Activated CD8-positive, alpha-beta T cell treated with anti-CD3 and anti-CD28 coated beads for 36 hours (primary cell): ENCODE results near the gene LORICRIN. TPM values are rescaled to one million over a fixed set of nuclear protein-coding genes. Genes with fewer than 3 reads are reported as not detected.

ENCODE experiments used
- ATAC-seq: fragments of 200-7000 bp; cut with Tn5 transposase; one replicate; pipeline ENCODE4 v1.10.0; 2021; ENCODE audit warnings: mild to moderate bottlenecking, moderate library complexity
- CTCF ChIA-PET: fragments of 350-600 bp; sonication (Branson Sonifier 250); formaldehyde crosslinking; loops from one replicate; lab custom pipeline; 2021; ENCODE audit warnings: antibody characterized with exemption; lab: Charles Lee
- POLR2A ChIA-PET: fragments of 350-600 bp; sonication (Branson Sonifier 250); formaldehyde crosslinking; loops from one replicate; lab custom pipeline; 2021; ENCODE audit warnings: antibody characterized with exemption; lab: Charles Lee
- DNase-seq: peaks from one replicate; pipeline ENCODE4 v3.0.0-alpha.2; 2020
- H3K27ac Mint-ChIP-seq: one replicate; pipeline ENCODE4 v1.8.0; 2021; ENCODE audit warnings: mild to moderate bottlenecking, mixed read lengths
- H3K27me3 Mint-ChIP-seq: one replicate; pipeline ENCODE4 v1.8.0; 2021; ENCODE audit warnings: mixed read lengths
- H3K36me3 Mint-ChIP-seq: one replicate; pipeline ENCODE4 v1.8.0; 2021; ENCODE audit warnings: low read depth, mixed read lengths
- H3K4me1 Mint-ChIP-seq: one replicate; pipeline ENCODE4 v1.8.0; 2021; ENCODE audit warnings: low read depth, mixed read lengths
- H3K4me3 Mint-ChIP-seq: one replicate; pipeline ENCODE4 v1.8.0; 2021; ENCODE audit warnings: mild to moderate bottlenecking, moderate library complexity, mixed read lengths
- H3K9me3 Mint-ChIP-seq: one replicate; pipeline ENCODE4 v1.8.0; 2021; ENCODE audit warnings: mixed read lengths
- intact Hi-C: fragments of 100-400 bp; cut with micrococcal nuclease; formaldehyde crosslinking; loops from one replicate; pipeline ENCODE4 v1.10.0; 2022
- total RNA-seq, 2 experiments: library from RNA; stranded (reverse); gene quantifications; one replicate each; pipeline ENCODE4 v1.2.3, GENCODE V29; 2021
- TF ChIP-seq, protein P1 (sequence below): fragments of 200-600 bp; IDR thresholded peaks from one replicate; pipeline ENCODE4 v1.8.0; 2022; ENCODE audit warnings: antibody characterized with exemption, mild to moderate bottlenecking

The LORICRIN gene, protein sequence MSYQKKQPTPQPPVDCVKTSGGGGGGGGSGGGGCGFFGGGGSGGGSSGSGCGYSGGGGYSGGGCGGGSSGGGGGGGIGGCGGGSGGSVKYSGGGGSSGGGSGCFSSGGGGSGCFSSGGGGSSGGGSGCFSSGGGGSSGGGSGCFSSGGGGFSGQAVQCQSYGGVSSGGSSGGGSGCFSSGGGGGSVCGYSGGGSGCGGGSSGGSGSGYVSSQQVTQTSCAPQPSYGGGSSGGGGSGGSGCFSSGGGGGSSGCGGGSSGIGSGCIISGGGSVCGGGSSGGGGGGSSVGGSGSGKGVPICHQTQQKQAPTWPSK
- not detected for total RNA-seq

DNA sequence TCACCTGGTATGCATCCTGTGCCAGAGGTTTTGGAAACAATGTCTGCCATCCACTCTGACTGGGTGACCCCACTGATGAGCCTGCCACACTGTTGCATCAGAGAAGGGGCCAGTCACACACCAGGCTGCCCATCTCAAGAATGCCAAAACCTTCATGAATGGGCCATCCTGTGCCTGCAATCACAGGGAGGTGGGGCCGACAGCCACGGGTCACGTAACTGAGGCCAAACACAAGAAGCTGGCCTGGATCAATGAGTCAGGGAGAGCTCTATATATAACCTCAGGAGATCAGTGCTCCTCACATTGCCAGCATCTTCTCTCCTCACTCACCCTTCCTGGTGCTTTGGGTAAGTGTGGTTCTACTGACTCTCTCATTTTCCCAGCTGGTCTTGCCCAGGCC, at the start of gene LORICRIN:
LORICRIN (plus strand) TSS at position 301 of the 400 bp plus-strand sequence. CDS start 1,263 bp downstream, outside the sequence.
- H3K36me3 Mint-ChIP-seq = no peaks in the 10 kb centered on the region
- CTCF ChIA-PET = interaction anchor here (0.6 kb wide), 1 partner anchor 757 kb away, joined by 4 read pairs; no protein-coding TSS in a partner anchor
- H3K4me3 Mint-ChIP-seq = no peak within 1 kb of the TSS
- TF ChIP-seq, protein P1, sequence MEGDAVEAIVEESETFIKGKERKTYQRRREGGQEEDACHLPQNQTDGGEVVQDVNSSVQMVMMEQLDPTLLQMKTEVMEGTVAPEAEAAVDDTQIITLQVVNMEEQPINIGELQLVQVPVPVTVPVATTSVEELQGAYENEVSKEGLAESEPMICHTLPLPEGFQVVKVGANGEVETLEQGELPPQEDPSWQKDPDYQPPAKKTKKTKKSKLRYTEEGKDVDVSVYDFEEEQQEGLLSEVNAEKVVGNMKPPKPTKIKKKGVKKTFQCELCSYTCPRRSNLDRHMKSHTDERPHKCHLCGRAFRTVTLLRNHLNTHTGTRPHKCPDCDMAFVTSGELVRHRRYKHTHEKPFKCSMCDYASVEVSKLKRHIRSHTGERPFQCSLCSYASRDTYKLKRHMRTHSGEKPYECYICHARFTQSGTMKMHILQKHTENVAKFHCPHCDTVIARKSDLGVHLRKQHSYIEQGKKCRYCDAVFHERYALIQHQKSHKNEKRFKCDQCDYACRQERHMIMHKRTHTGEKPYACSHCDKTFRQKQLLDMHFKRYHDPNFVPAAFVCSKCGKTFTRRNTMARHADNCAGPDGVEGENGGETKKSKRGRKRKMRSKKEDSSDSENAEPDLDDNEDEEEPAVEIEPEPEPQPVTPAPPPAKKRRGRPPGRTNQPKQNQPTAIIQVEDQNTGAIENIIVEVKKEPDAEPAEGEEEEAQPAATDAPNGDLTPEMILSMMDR = no peak
- ATAC-seq (no peak), DNase-seq (no peak)
- intact Hi-C loops = no loop called here
- H3K4me1 Mint-ChIP-seq = peaks cover 22% of the 10 kb centered on the region
- H3K27ac Mint-ChIP-seq = no peak within 1 kb of the TSS
- POLR2A ChIA-PET = no interaction called here
- peaks cover 38% of the 10 kb centered on the region for H3K27me3 Mint-ChIP-seq
- no peaks in the 10 kb centered on the region for H3K9me3 Mint-ChIP-seq

DNA sequence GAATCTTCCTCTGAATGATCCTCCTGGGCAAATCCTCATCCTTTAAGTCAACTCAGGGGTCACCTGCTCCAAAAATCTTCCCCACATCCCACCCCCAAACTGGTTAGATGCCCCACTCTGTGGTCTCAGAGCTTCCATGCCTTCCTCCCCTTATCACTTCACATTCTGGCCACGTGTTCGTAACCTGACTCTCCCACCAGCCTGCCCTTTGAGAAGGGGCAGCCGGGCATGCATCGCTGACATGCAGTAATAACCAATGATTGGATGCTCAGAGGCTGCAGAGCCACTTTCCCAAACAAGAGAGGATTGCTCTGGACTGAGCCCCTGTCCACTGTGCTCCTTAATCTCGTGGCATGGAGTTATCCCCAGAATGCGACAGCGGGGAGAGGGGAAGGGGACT, 49.3 kb upstream of the LORICRIN start:
- ChIA-PET CTCF (no interaction called here), POLR2A (no interaction called here)
- H3K4me1 Mint-ChIP-seq = no peaks in the 10 kb centered on the region
- peaks cover 17% of the 10 kb centered on the region for H3K27me3 Mint-ChIP-seq
- H3K36me3 Mint-ChIP-seq = no peaks in the 10 kb centered on the region
- no peak overlapping the region for H3K27ac Mint-ChIP-seq
- DNase-seq (no peak), ATAC-seq (no peak)
- H3K9me3 Mint-ChIP-seq = no peaks in the 10 kb centered on the region
- intact Hi-C loops = no loop called here
- TF ChIP-seq, protein P1 = no peak
- no peak overlapping the region for H3K4me3 Mint-ChIP-seq

DNA sequence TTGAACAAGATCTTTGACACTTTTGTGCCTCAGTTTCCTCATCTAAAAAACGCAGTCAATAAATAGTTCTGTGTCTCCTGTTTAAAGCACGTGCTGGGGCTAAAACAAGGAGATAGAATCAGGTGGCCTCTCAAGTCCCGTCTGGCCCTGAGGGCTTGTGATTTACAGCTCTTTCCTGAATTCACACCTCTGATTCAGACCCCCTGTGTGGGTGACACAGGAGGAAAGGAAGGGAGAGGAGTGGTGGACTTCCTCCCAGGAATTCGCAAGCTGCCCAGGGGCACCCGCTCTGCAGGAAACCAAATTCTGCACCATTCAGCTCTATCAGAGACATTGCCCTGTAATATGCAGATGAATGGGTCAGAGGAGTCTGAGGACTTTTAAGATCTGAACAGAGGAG, 47.3 kb upstream of the LORICRIN start:
- Mint-ChIP-seq H3K36me3 (no peaks in the 10 kb centered on the region), H3K27ac (no peak overlapping the region), H3K4me1 (no peaks in the 10 kb centered on the region), H3K9me3 (no peaks in the 10 kb centered on the region), H3K27me3 (peaks cover 15% of the 10 kb centered on the region), H3K4me3 (no peak overlapping the region)
- intact Hi-C loops = no loop called here
- no peak for DNase-seq
- TF ChIP-seq, protein P1 = no peak
- ChIA-PET POLR2A (interaction anchor here (1.0 kb wide), 1 partner anchor 10 kb away, joined by 3 read pairs; no protein-coding TSS in a partner anchor), CTCF (interaction anchor here (1.4 kb wide), 1 partner anchor 11 kb away, joined by 5 read pairs; no protein-coding TSS in a partner anchor)
- no peak for ATAC-seq

DNA sequence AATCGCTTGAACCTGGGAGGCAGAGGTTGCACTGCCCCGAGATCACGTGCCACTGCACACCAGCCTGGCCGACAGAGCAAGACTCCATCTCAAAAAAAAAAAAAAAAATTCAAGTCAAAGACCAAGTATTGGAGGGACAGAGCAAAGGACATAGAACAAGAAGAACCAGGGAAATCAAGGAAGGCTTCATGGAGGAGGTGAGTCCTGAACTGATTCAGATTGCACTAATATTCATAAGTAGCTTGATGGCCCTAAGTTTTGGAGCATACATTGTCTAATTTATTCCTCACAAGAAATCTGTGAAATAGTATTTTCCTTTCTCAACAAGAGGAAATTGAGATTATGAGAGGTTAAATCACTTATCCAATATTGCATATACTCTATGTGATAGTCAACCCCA, 46.0 kb upstream of the LORICRIN start:
- no peak for DNase-seq
- H3K4me1 Mint-ChIP-seq = no peaks in the 10 kb centered on the region
- TF ChIP-seq, protein P1 = no peak

DNA sequence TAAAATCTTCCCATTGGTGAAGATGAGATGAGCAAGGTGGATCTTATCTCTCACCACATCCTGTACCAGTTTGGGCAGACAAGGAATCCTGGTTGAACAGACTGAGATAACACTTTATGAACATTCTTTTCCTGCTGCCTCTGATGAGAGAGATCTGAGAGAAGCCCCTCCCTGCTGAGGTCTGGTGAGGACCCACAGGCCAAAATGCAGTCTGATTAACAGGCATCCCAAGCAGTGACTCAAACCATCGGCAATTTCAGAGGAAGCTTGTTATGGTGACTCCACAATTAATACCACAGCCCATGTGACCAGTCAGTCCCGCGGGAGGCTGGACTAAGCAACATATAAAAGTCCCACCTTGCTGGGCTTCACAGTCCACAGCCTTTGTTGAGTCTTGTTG, 42.3 kb upstream of the LORICRIN start, which contains the start of gene PRR9:
PRR9 (plus strand) TSS at position 373 of the 400 bp plus-strand sequence. CDS start 561 bp downstream, outside the sequence.
- Mint-ChIP-seq H3K27ac (no peak within 1 kb of the TSS), H3K9me3 (no peaks in the 10 kb centered on the region), H3K27me3 (peaks cover 5% of the 10 kb centered on the region), H3K36me3 (no peaks in the 10 kb centered on the region), H3K4me1 (no peaks in the 10 kb centered on the region), H3K4me3 (no peak within 1 kb of the TSS)
- DNase-seq = no peak
- intact Hi-C loops = no loop called here
- TF ChIP-seq, protein P1 = no peak
- POLR2A ChIA-PET = no interaction called here
- ATAC-seq = no peak
- CTCF ChIA-PET = no interaction called here

More for the DNA sequence above, 46.0 kb upstream of the LORICRIN start:
- Mint-ChIP-seq H3K27ac (no peak overlapping the region), H3K27me3 (peaks cover 15% of the 10 kb centered on the region), H3K9me3 (no peaks in the 10 kb centered on the region), H3K4me3 (no peak overlapping the region), H3K36me3 (no peaks in the 10 kb centered on the region)
- ATAC-seq = no peak
- CTCF ChIA-PET = interaction anchor here (1.0 kb wide), 1 partner anchor 16 kb away, joined by 3 read pairs; no protein-coding TSS in a partner anchor
- intact Hi-C loops = no loop called here
- POLR2A ChIA-PET = no interaction called here
